Smooth muscle cell (in vitro differentiated cells): ENCODE measurements around the gene ZNF570. TPM values are rescaled to one million over a fixed set of nuclear protein-coding genes. Genes with fewer than 3 reads are reported as not detected.
A peak's percentile ranks its signal among the peaks of the same experiment; 100 is the strongest.

Experiments
- DNase-seq: peaks from one replicate; lab custom pipeline; 2025; ENCODE audit not compliant: unreplicated experiment; lab: John Stamatoyannopoulos, UW
- H2AFZ ChIP-seq: fragments of 200-600 bp; sonication (generic); 2 replicates; pipeline ENCODE4 v1.6.0; 2016; ENCODE audit warnings: antibody characterized with exemption, low read depth, mild to moderate bottlenecking
- H3F3A ChIP-seq: fragments of 200-600 bp; sonication (generic); 2 replicates; pipeline ENCODE4 v1.6.0; 2017; ENCODE audit warnings: antibody characterized with exemption, low read depth
- H3K27ac ChIP-seq: fragments of 200-600 bp; sonication (generic); 2 replicates; pipeline ENCODE4 v1.5.1; 2016; ENCODE audit warnings: low read depth, mild to moderate bottlenecking
- H3K27me3 ChIP-seq: fragments of 200-600 bp; sonication (generic); 2 replicates; pipeline ENCODE4 v1.6.1; 2016; ENCODE audit warnings: low read depth, mild to moderate bottlenecking
- H3K36me3 ChIP-seq: fragments of 200-600 bp; sonication (generic); 2 replicates; pipeline ENCODE4 v1.5.1; 2016; ENCODE audit warnings: low read depth
- H3K4me1 ChIP-seq: fragments of 200-600 bp; sonication (generic); 2 replicates; pipeline ENCODE4 v1.5.1; 2016; ENCODE audit warnings: low read depth
- H3K4me2 ChIP-seq: fragments of 200-600 bp; sonication (generic); 2 replicates; pipeline ENCODE4 v1.6.0; 2016; ENCODE audit warnings: mild to moderate bottlenecking
- H3K4me3 ChIP-seq: fragments of 200-600 bp; sonication (generic); 2 replicates; pipeline ENCODE4 v1.5.1; 2016; ENCODE audit warnings: mild to moderate bottlenecking
- H3K79me2 ChIP-seq: fragments of 200-600 bp; sonication (generic); 2 replicates; pipeline ENCODE4 v1.6.0; 2016; ENCODE audit warnings: low read depth, mild to moderate bottlenecking
- H3K9ac ChIP-seq: fragments of 200-600 bp; sonication (generic); 2 replicates; pipeline ENCODE4 v1.6.0; 2016; ENCODE audit warnings: low read depth
- H3K9me3 ChIP-seq: fragments of 200-600 bp; sonication (generic); replicated peaks from 2 replicates; pipeline ENCODE4 v1.5.1; 2016; ENCODE audit warnings: low read depth
- H4K20me1 ChIP-seq: fragments of 200-600 bp; sonication (generic); 2 replicates; pipeline ENCODE4 v1.6.0; 2016; ENCODE audit warnings: low read depth
- WGBS: methylation state at CpG from one replicate; pipeline ENCODE4 v1.1.7; 2016; ENCODE audit warnings: low lambda C conversion rate; 5-methylcytosine and 5-hydroxymethylcytosine counted together
- polyA plus RNA-seq: library from polyadenylated mRNA; unstranded; fragments of >200 nt; fragmentation: Nextera tagmentation; extraction: Ambion mirVana; gene quantifications from 2 replicates; pipeline ENCODE4 v1.2.1, GENCODE V29; 2016
- total RNA-seq: library from RNA; depleted of rRNA; stranded (reverse); fragments of >200 nt; gene quantifications from 2 replicates; pipeline ENCODE4 v1.2.3, GENCODE V29; 2014
- TF ChIP-seq, protein P1 (sequence below): fragments of 200-600 bp; sonication (generic); IDR thresholded peaks from 2 replicates; pipeline ENCODE4 v1.5.1; 2017; ENCODE audit warnings: borderline replicate concordance, mild to moderate bottlenecking, antibody characterized with exemption; ENCODE audit not compliant: insufficient read depth, poor library complexity, severe bottlenecking

Gene ZNF570
- total and polyA plus RNA-seq, 2 experiments from 2014 or later = 2.3 to 10.0 TPM

- Histone ChIP-seq H2AFZ (peak within 1 kb of the TSS; percentile 87), H3K36me3 (peaks cover 38% of the 10 kb centered on the region), H3K4me1 (peaks cover 7% of the 10 kb centered on the region), H3K27me3 (no peaks in the 10 kb centered on the region), H3K79me2 (peaks cover 35% of the 10 kb centered on the region), H3F3A (no peaks in the 10 kb centered on the region), H3K4me3 (peak within 1 kb of the TSS; percentile 84), H3K4me2 (peak within 1 kb of the TSS; percentile 94), H3K27ac (peak within 1 kb of the TSS; percentile 68), H4K20me1 (no peaks in the 10 kb centered on the region), H3K9me3 (peaks cover 16% of the 10 kb centered on the region), H3K9ac (peak within 1 kb of the TSS; percentile 54)
- under 1% methylated on average over 59 of the region's 62 CpGs for WGBS
- peak; percentile 72 for DNase-seq
- TF ChIP-seq, protein P1, sequence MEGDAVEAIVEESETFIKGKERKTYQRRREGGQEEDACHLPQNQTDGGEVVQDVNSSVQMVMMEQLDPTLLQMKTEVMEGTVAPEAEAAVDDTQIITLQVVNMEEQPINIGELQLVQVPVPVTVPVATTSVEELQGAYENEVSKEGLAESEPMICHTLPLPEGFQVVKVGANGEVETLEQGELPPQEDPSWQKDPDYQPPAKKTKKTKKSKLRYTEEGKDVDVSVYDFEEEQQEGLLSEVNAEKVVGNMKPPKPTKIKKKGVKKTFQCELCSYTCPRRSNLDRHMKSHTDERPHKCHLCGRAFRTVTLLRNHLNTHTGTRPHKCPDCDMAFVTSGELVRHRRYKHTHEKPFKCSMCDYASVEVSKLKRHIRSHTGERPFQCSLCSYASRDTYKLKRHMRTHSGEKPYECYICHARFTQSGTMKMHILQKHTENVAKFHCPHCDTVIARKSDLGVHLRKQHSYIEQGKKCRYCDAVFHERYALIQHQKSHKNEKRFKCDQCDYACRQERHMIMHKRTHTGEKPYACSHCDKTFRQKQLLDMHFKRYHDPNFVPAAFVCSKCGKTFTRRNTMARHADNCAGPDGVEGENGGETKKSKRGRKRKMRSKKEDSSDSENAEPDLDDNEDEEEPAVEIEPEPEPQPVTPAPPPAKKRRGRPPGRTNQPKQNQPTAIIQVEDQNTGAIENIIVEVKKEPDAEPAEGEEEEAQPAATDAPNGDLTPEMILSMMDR = no peak
Measured at GRCh38 chr19:37466798-37467607, 2.2 kb upstream of the ZNF570 start, which contains the start of gene ZNF569. ZNF569 (minus strand) TSS chr19:37467444; CDS start chr19:37444921, 22,523 bp downstream.

- Histone ChIP-seq H3K9ac (no peak overlapping the region), H3K4me1 (peaks cover 7% of the 10 kb centered on the region), H3K4me3 (peak overlapping the region; percentile 83), H4K20me1 (no peaks in the 10 kb centered on the region), H3F3A (no peaks in the 10 kb centered on the region), H2AFZ (peak overlapping the region; percentile 87), H3K36me3 (peaks cover 35% of the 10 kb centered on the region), H3K9me3 (peaks cover 12% of the 10 kb centered on the region), H3K79me2 (peaks cover 41% of the 10 kb centered on the region), H3K27me3 (no peaks in the 10 kb centered on the region), H3K27ac (peak overlapping the region; percentile 68), H3K4me2 (peak overlapping the region; percentile 94)
- 64% methylated on average over 14 of the region's 18 CpGs for WGBS
- DNase-seq = no peak
- TF ChIP-seq, protein P1 = no peak
Measured at GRCh38 chr19:37467608-37468090, 1.5 kb upstream of the ZNF570 start.

- H3K4me1 ChIP-seq = peaks cover 7% of the 10 kb centered on the region
- H3K4me3 ChIP-seq = peak overlapping the region; percentile 84
- TF ChIP-seq, protein P1 = no peak
- peaks cover 48% of the 10 kb centered on the region for H3K79me2 ChIP-seq
- no peaks in the 10 kb centered on the region for H3F3A ChIP-seq
- WGBS = 89% methylated on average over 4 of the region's 4 CpGs
- no peak overlapping the region for H3K9ac ChIP-seq
- peaks cover 6% of the 10 kb centered on the region for H3K9me3 ChIP-seq
- peaks cover 22% of the 10 kb centered on the region for H3K36me3 ChIP-seq
- H3K27me3 ChIP-seq = no peaks in the 10 kb centered on the region
- H3K27ac ChIP-seq = no peak overlapping the region
- no peak for DNase-seq
- H2AFZ ChIP-seq = no peak overlapping the region
- peak overlapping the region; percentile 82 for H3K4me2 ChIP-seq
- H4K20me1 ChIP-seq = no peaks in the 10 kb centered on the region
Measured at GRCh38 chr19:37470216-37470615, 1.1 kb downstream of the ZNF570 start.
